ENCODE results near the gene NRARP. TPM values are rescaled to one million over a fixed set of nuclear protein-coding genes. Genes with fewer than 3 reads are reported as not detected.

The NRARP gene
- total RNA-seq, 1 experiment from 2014 or later, result 22.2 TPM

DNA sequence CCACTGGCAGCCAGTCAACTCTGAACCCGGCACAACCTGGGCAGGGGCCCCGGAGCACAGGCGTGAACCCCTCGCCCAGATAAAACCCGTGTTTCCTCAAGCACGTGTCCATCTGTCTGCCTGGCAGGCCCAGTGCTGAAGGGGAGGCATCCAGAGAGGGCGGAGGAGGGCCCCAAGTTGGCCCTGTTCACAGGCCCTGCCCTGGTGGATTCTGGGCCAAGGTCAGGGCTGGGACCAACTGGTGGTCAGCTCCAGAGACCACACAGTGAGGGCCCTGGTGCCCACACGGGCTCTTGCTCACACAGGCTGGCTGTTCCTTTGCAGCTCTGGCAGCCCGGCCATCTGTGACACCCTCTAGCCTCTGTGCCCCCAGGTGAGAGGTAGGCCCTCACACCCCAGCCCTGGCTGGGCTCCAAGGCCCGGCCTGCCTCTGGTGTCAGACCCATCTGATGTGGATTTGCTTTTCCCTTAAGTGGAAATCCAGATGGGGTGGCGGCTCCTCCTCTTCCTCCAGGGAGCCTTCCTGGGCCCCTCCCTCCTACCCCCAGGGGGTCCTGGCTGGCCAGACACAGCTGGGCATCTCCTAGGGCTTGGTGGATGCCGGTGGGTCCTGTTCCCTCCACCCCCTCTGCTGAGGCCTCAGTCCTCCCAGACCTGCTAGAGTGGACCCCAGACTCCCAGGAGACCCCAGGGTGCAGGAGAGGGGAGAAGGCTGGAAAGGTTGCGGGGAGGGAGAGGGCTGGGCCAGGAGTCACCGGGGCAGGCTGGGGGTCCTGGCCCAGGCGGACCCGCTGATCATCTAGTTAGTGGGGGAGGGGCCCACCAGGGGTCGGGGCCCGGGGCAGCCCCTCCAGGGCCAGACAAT lies 51.5 kb downstream of the NRARP start:
- H3K4me2 ChIP-seq (ENCODE audit: low read length), result no peak overlapping the region
- intact Hi-C loops (cut with micrococcal nuclease), result no loop called here
- no peaks in the 10 kb centered on the region for H3K9me2 ChIP-seq (ENCODE audit: insufficient read depth)
- no peak overlapping the region for H2AFZ ChIP-seq (ENCODE audit: low read depth, low read length, poor library complexity, severe bottlenecking)
- no peak for DNase-seq (ENCODE audit: low read depth, low spot score)
- H3K27me3 ChIP-seq (ENCODE audit: insufficient read depth, low read length), result no peaks in the 10 kb centered on the region
- H3K9ac ChIP-seq (ENCODE audit: low read length), result no peak overlapping the region
- no TSS peak for BruUV-seq (replicated peaks)
- no peak for TF ChIP-seq ELF1 (IDR thresholded peaks at IDR 0.05; ENCODE audit: borderline replicate concordance, low read depth)
- no peak for TF ChIP-seq YY1 (IDR thresholded peaks at IDR 0.05; ENCODE audit: extremely low read depth, insufficient replicate concordance, low read depth, low read length)
- TF ChIP-seq, protein P1, sequence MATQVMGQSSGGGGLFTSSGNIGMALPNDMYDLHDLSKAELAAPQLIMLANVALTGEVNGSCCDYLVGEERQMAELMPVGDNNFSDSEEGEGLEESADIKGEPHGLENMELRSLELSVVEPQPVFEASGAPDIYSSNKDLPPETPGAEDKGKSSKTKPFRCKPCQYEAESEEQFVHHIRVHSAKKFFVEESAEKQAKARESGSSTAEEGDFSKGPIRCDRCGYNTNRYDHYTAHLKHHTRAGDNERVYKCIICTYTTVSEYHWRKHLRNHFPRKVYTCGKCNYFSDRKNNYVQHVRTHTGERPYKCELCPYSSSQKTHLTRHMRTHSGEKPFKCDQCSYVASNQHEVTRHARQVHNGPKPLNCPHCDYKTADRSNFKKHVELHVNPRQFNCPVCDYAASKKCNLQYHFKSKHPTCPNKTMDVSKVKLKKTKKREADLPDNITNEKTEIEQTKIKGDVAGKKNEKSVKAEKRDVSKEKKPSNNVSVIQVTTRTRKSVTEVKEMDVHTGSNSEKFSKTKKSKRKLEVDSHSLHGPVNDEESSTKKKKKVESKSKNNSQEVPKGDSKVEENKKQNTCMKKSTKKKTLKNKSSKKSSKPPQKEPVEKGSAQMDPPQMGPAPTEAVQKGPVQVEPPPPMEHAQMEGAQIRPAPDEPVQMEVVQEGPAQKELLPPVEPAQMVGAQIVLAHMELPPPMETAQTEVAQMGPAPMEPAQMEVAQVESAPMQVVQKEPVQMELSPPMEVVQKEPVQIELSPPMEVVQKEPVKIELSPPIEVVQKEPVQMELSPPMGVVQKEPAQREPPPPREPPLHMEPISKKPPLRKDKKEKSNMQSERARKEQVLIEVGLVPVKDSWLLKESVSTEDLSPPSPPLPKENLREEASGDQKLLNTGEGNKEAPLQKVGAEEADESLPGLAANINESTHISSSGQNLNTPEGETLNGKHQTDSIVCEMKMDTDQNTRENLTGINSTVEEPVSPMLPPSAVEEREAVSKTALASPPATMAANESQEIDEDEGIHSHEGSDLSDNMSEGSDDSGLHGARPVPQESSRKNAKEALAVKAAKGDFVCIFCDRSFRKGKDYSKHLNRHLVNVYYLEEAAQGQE (IDR thresholded peaks at IDR 0.05; ENCODE audit: low read depth), result no peak
- no peak for TF ChIP-seq CBX3 (IDR thresholded peaks at IDR 0.05; ENCODE audit: low read depth)
- TF ChIP-seq EZH2phosphoT487 (IDR thresholded peaks at IDR 0.05; ENCODE audit: borderline replicate concordance), result no peak
- TF ChIP-seq FOSL1 (IDR thresholded peaks at IDR 0.05; ENCODE audit: low read depth), result no peak
- TF ChIP-seq ATF3 (IDR thresholded peaks at IDR 0.05), result no peak
- TF ChIP-seq, protein P2, sequence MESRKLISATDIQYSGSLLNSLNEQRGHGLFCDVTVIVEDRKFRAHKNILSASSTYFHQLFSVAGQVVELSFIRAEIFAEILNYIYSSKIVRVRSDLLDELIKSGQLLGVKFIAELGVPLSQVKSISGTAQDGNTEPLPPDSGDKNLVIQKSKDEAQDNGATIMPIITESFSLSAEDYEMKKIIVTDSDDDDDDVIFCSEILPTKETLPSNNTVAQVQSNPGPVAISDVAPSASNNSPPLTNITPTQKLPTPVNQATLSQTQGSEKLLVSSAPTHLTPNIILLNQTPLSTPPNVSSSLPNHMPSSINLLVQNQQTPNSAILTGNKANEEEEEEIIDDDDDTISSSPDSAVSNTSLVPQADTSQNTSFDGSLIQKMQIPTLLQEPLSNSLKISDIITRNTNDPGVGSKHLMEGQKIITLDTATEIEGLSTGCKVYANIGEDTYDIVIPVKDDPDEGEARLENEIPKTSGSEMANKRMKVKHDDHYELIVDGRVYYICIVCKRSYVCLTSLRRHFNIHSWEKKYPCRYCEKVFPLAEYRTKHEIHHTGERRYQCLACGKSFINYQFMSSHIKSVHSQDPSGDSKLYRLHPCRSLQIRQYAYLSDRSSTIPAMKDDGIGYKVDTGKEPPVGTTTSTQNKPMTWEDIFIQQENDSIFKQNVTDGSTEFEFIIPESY (IDR thresholded peaks at IDR 0.05; ENCODE audit: extremely low read depth, insufficient replicate concordance, low read length), result no peak
- no peak for TF ChIP-seq ZFX (IDR thresholded peaks at IDR 0.05)
- TF ChIP-seq EZH2 (IDR thresholded peaks at IDR 0.05), result no peak
- TF ChIP-seq POLR2A (IDR thresholded peaks at IDR 0.05; ENCODE audit: borderline replicate concordance, extremely low read depth, insufficient read depth, insufficient read length), result no peak
- TF ChIP-seq TCF7L2 (IDR thresholded peaks at IDR 0.05; ENCODE audit: borderline replicate concordance, extremely low read depth, insufficient read depth, insufficient read length), result no peak
- TF ChIP-seq SP1 (IDR thresholded peaks at IDR 0.05; ENCODE audit: low read depth), result no peak
- TF ChIP-seq CEBPB (IDR thresholded peaks at IDR 0.05; ENCODE audit: low read depth), result no peak
- ChIA-PET RAD21 (ENCODE audit: low non-redundant PET in 1 of 2, low total read pairs in 2 of 2, uncharacterized antibody in 2 of 2, unreplicated experiment in 2 of 2) (no interaction called here), POLR2A (interaction anchor here (1.4 kb wide), 1 partner anchor 10 kb away, joined by 6 read pairs; the partner anchor contains the start of gene TUBB4B), CTCF (interaction anchor here (1.1 kb wide), 1 partner anchor 14 kb away, joined by 4 read pairs; no protein-coding TSS in a partner anchor)
- peaks cover 4% of the 10 kb centered on the region for H3K79me2 ChIP-seq (ENCODE audit: insufficient read depth, low read length)
- H4K20me1 ChIP-seq (ENCODE audit: insufficient read depth), result no peaks in the 10 kb centered on the region
- H3K4me1 ChIP-seq (ENCODE audit: control insufficient read depth in 1 of 2, insufficient read depth in 2 of 2, low read length in 2 of 2), result peaks cover 15 to 30% of the 10 kb centered on the region in 2 experiments
- H3K27ac ChIP-seq (ENCODE audit: low read depth, low read length), result no peak overlapping the region
- ATAC-seq, result no peak
- H3K36me3 ChIP-seq (ENCODE audit: control insufficient read depth in 1 of 2, insufficient read depth in 2 of 2, low read length in 2 of 2), result no peaks in the 10 kb centered on the region
- no peak overlapping the region for H3K4me3 ChIP-seq (replicated peaks in 1 of 2; ENCODE audit: low read depth in 1 of 2, low read length in 2 of 2)
- H3K9me3 ChIP-seq (ENCODE audit: control insufficient read depth in 1 of 2, insufficient read depth in 1 of 2, low read depth in 1 of 2, low read length in 2 of 2), result no peaks in the 10 kb centered on the region
